Amniotic stem cell (primary cell): ENCODE results near the gene MEX3A.
"Not testable (repeated sequence)": the region's sequence is repeated elsewhere in the genome, so short reads cannot be mapped to it uniquely, and the experiment has no call there.

ENCODE experiments used
- DNase-seq: peaks from one replicate; lab custom pipeline; 2025; lab: John Stamatoyannopoulos, UW

MEX3A gene

GRCh38 chr1:156078728-156079127, 3.5 kb downstream of the MEX3A start:
- no peak for DNase-seq

DNA sequence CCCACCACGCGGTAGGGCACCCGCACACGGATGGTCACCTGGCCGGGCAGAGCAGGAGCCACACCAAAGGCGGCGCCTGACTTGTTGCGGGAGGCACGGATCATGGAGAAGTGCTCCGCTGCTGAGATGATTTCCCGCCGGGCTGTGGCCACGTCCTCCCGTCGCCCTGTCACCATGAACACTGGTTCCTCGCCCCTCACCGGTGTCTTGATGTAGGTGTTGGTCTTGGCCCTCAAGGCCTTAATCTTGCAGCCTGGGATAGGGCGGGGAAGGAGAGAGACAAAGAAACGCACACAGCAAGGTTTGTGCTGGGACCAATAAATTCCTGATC, 4.9 kb downstream of the MEX3A start:
- DNase-seq: no peak

DNA sequence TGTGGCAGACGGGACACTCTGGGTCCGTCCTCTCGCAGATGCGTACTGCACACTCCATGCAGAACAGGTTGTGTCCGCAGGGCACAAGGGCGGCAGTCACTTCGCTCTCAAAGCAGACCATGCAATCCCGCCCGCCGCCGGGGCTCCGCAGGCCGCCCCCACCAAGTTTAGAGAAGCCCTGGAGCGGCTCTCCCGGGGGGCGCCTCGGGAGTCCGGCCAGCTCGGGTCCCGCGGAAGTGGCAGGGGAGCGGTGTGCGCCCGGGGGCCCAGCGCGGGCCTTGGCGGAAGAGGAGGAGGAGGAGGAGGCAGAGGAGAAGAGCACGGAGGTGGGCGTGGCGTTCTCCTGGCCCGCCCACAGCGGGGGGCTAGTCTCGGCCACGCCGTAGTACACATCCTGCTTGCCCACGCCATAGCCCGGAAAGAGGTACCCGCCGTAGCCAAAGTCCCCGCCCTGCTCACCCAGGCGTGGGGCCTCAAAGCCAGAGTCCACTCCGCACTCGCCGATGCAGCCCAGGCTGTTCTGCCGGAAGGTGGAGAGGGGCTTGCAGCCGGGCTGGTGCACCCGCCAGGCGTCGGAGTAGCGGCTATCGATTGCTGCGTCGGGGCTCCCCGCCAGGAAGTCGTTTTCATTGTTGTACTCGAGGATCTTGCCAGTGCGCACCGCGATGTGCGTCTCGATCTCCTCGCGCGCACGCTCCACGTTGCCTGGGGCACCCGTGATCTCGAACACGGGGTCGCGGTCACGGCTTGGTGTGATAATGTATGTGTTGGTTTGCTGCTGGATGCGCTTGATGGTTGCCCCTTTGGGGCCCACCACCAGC, 5.4 kb downstream of the MEX3A start:
- no peak for DNase-seq

DNA sequence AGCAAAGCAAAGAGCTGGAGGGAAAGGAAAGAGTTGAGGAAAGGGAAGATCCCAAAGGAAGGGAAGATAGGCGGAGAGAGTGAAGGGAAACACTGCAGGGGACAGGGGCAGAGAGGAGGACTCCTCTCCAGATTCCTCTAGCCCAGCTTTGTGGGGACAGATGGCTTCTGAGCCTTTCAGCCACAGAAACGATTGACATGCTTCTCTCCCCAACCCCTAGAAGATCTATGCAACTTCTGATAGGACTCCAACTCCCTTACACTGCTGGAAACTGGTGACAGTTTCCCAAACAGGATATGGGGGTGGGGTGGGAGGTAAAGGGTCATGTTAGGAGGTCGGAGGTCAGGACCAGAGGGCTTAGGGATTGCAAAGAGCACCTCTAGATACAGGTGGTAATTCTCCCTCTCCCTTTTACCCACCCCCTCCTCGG, 6.5 kb downstream of the MEX3A start:
- no peak for DNase-seq

DNA sequence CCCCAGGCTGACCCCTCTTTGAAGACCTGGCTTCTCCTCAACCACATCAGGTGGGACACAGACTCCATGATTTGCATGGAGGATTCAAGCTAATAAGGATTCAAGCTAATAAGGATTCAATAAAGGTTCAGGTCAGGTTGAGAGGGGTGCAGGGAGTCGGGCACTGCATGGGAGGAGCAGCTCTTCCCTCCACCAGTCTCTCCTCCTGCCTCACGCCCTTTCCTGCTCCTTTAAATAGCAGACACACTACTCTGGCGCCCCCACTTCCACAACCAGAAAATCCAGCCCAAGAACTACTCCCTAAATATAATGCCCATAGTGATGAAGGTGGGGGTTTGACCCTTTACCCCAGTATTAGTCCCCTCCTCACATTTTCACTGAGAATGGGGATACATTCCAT, 7.1 kb downstream of the MEX3A start:
- no peak for DNase-seq

GRCh38 chr1:156074661-156075060, 7.6 kb downstream of the MEX3A start:
- no peak for DNase-seq

GRCh38 chr1:156073740-156074139, 8.5 kb downstream of the MEX3A start:
- DNase-seq: no peak

GRCh38 chr1:156073110-156073687, 9.1 kb downstream of the MEX3A start:
- no peak for DNase-seq

GRCh38 chr1:156072251-156072650, 10.0 kb downstream of the MEX3A start:
- DNase-seq: no peak

GRCh38 chr1:156071332-156071816, 10.9 kb downstream of the MEX3A start:
- not testable (repeated sequence) for DNase-seq

- no peak for DNase-seq
Measured at GRCh38 chr1:156070548-156070947, 11.7 kb downstream of the MEX3A start.

DNA sequence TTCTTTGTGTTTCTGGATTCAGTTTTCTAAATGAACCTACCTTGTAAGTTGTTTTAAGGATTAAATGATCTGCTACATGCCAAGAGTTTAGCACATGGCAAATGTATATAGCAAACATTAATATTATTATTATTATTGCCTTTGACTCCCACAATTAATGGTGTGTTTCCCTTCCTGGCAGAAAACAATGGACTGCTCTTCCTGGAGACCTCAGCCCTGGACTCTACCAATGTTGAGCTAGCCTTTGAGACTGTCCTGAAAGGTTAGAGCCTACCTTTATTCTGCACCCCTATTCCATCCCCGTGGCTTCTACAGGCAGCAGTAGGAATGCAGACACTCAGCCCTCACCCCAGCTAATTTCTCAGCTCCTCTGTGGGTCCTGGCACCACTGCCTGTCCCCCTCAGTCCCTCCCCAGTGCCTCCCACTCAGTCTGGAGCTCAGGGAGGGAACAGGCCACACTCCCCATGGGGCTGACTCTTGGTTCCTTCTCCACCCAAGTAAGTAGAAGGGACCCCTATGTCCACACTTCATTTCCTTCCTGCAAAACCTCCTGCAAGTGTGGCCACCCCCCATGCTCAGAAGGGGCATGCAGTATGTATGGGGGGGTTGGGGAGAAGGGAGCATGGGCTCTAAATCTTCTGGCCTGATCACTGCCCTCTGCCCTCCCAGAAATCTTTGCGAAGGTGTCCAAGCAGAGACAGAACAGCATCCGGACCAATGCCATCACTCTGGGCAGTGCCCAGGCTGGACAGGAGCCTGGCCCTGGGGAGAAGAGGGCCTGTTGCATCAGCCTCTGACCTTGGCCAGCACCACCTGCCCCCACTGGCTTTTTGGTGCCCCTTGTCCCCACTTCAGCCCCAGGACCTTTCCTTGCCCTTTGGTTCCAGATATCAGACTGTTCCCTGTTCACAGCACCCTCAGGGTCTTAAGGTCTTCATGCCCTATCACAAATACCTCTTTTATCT, 12.5 kb downstream of the MEX3A start:
- no peak for DNase-seq

DNA sequence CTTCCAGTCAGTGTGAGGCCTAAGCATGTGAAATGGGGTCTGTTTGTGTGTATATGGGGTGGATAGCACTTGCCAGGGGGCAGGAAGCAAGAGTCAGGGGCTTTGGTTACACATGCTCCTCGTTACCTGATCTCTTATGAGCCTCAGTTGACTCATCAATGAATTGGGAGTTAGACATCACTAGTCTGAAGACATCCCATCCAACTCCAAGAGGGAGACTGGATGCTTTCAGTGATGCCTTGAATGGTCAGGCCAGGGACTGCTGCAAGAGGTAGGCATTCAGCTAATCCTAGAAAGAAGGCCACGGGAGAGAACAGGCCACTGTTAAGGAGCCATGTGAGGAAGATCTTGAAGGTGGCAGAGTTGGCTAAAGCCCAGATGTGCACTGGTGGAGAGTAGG, 15.0 kb downstream of the MEX3A start:
- no peak for DNase-seq

- no peak for DNase-seq
Measured at GRCh38 chr1:156065871-156066270, 16.4 kb downstream of the MEX3A start.

DNA sequence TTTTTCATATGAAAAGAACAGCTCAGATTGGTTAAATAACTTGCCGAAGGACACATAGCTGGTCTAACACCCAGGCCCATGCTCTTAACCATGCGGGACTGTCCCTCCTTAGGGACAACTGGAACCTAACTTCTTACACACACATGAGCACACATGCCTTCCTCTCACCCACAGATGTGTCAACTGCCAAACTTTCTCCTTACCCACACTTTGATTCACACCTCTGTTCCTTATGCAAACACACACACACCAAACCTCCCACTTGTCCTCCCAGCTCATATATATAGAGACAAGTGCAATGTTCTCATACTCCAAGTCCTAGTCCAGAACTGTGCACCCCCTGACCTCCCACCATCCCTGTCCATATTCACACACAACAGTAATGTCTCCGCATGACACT, 17.1 kb downstream of the MEX3A start:
- DNase-seq: no peak

GRCh38 chr1:156064615-156065014, 17.6 kb downstream of the MEX3A start:
- DNase-seq: no peak

- no peak for DNase-seq
Measured at GRCh38 chr1:156063997-156064285, 18.3 kb downstream of the MEX3A start.

DNA sequence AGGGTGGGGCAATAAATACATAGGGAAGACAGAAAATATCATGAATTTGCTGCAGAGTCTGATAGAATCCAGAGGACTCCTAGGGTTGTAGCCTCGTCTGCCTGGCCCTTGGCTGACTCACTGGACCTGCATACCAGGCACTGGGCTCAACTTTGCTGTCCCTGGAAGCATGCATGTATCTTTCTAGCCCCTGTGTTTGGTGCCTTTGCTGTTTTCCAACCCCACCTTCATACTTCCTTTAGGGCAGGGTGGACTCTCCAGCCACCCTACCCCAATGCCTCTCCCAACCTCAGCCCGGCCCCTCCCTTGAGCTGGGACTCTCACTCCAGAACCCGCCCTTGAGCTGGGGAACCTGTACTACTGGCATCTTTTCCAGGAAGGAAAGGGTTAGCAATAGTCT, 20.1 kb downstream of the MEX3A start:
- DNase-seq: no peak

DNA sequence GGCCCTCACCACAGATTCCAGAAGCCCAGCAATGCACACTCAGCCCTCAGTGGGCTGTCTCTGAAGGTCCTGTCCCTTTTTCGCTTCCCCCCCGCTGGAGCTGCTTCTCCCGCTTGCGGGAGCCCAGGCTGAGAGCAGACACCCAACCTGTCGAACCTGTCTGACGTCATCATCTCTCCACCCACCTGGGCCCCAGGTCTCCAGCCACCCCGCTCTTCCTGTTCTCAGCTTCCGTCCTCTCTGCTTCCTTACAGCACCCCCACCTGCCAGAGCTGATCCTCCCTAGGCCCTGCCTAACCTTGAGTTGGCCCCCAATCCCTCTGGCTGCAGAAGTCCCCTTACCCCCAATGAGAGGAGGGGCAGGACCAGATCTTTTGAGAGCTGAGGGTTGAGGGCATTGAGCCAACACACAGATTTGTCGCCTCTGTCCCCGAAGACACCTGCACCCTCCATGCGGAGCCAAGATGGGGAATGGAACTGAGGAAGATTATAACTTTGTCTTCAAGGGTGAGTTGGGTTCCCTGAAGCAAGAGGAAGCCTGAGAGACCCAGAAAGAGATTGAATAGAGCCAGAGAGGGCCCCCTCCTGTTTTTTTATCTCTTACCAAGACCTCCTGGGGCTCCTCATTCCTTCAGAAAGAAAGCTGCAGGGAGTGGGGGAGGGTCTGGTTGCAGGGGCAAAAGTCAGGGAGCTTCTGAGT, 21.2 kb downstream of the MEX3A start, which contains the start of gene RAB25:
TSS of gene RAB25 (plus strand) at position 224 of the 700 bp plus-strand sequence. CDS start at position 465, 241 bp downstream.
- no peak for DNase-seq

DNA sequence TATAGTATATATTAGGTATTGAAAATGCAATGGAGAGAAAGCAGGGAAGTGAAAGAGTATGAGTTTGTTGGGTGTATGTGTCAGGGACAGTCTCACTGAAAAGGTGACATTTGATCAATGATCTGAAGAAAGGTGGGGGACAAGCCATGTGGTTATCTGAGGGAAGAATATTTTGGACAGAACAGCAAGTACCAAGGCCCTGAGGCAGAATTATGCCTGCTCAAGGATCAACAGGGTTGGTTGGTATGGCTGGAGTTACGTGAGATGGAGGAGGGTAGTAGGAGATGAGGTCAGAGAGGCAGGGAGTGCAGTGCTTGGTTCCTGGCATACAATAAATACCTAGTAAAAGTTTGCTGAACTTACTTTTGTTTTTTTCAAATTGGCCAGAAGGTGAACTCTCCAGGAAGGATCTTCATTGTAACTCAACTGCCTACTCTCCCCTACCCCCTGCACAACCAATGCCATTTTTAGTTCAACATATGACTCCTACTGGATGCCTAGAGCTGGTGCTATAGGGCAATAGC, 25.9 kb downstream of the MEX3A start:
- DNase-seq: no peak

DNA sequence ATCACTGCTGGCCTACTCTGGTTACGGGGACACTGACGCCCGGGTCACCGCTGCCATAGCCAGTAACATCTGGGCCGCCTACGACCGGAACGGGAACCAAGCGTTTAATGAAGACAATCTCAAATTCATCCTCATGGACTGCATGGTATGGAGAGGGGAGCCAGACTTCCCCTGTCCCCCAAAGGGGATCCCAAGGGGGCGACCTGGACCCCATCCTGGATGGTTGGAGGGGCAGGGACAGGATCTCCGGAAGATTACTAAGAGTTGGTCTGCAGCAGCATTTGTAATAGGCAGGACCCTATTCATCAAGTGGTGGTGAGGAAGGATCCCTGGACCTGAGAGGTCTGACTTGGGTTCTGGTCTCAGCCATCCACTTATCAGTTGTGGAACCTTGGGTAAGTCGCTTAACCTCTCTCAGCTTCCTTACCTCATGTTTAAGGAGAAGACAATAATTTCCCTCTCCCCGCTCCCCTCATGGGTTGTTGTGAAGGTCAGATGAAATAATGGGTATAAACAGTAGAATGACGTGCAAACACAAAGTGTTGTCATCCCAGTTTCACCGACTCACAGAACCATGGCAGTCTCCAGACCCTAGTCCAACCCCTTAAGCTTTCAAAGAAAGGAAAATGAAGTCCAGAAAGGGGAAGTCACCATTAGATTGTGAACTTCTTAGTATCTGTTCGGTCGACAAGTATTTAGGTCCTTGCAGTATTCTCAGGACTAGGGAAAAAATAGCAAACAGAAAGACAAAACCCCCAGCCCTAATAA, 26.8 kb downstream of the MEX3A start:
- DNase-seq: no peak
